Measurements from ENCODE around the gene KRTAP5-9.
"Not testable (repeated sequence)": the region's sequence is repeated elsewhere in the genome, so short reads cannot be mapped to it uniquely, and the experiment has no call there.

Gene KRTAP5-9, protein sequence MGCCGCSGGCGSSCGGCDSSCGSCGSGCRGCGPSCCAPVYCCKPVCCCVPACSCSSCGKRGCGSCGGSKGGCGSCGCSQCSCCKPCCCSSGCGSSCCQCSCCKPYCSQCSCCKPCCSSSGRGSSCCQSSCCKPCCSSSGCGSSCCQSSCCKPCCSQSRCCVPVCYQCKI

DNA sequence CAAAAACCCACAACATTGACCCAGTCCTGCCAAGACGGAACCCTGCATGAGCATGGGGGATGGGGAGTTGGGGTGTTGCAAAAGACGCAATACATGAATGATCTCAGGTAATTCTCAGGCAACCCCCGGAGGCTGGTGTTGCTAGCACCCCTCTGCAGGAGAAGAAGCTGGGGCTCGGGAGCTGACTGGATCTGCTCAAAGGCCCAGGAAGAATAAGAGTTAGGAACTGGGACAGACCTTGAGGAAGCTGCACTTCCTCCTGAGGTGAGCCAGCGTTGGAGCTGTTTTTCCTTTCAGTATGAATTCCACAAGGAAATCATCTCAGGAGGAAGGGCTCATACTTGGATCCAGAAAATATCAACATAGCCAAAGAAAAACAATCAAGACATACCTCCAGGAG lies at the start of gene KRTAP5-9:
Gene KRTAP5-9 (plus strand): TSS at position 301 of the 400 bp plus-strand sequence. CDS start 238 bp downstream, outside the sequence.
- DNase-seq, result no peak
- in situ Hi-C loops (cut with HindIII; ENCODE audit: low pct_ligation_motif_present, low pct_unique_long_range_greater_than_20kb, low sequenced_read_pairs), result no loop called here

DNA sequence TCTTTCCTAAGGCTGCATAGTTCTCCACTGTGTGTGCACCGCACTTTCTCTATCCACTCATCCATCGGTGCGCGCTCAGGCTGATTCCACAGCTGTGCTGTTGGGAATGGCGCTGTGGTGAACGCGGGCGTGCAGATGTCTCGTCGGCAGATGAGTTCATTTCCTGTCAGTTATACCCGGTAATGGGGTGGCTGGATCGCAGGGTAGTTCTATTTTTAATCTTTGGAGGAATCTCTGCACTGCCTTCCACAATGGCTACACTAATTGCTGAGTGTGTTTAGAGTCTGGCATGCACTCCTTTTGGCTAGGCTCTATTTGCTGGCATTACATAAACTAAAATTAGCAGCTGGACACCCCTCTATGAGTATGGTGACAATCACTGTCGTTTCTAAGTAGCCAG lies 49.1 kb upstream of the KRTAP5-9 start:
- DNase-seq, result no peak
- in situ Hi-C loops (cut with HindIII; ENCODE audit: low pct_ligation_motif_present, low pct_unique_long_range_greater_than_20kb, low sequenced_read_pairs), result no loop called here

DNA sequence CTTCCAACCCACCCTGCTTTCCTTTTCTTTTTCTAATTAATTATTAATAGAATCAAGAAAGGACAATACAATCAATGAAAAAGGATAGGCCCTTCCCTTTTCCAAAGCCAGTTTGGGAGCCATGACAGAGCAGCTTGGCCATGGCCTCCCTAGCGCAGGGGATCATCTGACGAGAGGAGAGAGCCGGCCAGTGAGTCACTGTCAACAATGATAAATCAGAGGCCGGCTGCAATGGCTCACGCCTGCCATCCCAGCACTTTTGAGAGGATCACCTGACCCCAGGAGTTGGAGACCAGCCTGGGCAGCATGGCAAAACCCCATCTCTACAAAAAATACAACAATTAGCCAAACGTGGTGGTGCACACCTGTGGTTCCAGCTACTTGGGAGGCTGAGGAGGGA lies 48.7 kb upstream of the KRTAP5-9 start:
- in situ Hi-C loops (cut with HindIII; ENCODE audit: low pct_ligation_motif_present, low pct_unique_long_range_greater_than_20kb, low sequenced_read_pairs), result no loop called here
- no peak for DNase-seq

DNA sequence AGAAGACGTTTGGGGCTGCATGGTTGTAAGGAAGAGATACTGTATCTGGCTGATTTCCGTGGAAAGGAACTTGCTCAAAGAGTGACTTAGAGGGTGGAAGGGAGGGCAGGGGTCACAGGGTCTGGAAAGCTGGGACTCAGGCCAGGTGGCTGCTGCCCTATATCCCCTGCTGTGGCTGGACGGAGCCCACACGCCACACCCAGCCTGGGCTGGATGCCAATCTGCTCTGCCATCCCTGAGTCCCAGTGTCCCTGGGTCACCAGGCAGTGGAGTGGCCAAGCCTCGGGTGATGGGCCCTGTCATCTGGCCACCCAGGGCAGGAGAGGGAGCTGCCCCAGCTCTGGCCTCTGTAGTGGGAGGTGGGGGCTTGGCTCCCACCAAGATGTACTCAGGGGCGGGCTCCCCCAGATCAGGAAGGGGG lies 47.6 kb upstream of the KRTAP5-9 start:
- DNase-seq, result no peak
- in situ Hi-C loops (cut with HindIII; ENCODE audit: low pct_ligation_motif_present, low pct_unique_long_range_greater_than_20kb, low sequenced_read_pairs), result no loop called here

DNA sequence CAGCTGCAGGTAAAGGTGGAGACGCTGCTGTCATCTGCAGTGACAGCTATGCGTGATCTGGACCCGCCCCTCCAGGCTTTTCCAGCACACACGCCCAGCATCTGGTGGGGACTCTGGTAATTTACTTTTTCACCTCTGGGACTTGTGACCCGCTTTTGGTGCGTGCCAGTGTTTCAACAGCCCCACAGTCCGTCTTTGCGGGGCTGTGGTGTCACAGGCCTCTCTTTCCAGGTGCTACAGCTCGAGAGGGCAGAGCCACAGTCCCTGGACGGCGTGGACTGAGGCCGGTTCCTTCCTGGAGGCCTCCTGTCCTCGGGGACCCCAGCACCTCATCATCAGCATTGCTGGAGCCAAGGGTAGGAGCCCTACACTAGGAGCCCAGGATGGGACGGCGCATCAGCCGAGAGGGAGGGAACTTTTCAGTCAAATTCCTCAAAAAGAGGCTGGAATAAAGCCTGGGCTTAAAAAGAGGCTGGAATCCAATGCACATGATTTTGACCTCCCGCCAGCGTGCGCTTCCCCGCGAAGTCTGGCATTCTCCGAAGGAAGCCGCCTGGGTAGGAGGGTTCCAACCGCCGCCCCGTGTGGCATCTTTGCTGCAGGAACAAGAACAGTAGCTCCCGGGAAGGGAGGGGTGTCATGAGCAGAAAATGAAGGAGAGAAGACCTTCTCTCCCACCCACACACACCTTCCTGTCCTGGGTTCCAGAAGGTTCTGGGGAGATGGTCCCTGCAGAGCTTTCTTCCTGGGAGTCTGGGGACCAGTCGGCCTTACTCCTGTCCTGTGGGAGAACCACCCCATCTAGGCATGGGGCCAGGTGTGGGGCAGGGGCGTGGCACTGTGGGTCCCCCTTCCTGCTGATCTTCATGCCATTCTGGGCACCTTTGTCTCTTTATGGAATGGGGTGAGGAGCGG lies 46.9 kb upstream of the KRTAP5-9 start:
- no peak for DNase-seq
- in situ Hi-C loops (cut with HindIII; ENCODE audit: low pct_ligation_motif_present, low pct_unique_long_range_greater_than_20kb, low sequenced_read_pairs), result no loop called here

DNA sequence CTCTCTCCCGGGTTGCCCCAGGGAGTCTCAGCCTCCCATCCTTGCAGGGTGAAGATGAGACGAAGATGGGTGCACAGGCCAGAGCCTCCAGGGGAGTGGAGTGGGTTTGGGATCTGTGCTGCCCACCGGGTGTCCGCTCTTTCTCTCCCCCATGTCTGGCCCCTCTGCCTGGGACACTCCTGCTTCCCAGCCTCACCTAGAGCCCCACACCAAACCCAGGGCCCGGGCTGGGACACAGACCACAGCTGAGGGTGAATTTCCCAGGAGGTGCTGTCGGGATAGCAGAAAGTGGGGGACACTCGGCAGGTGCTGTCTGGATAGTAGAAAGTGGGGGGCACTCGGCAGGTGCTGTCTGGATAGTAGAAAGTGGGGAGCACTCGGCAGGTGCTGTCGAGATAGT lies 46.2 kb upstream of the KRTAP5-9 start:
- in situ Hi-C loops (cut with HindIII; ENCODE audit: low pct_ligation_motif_present, low pct_unique_long_range_greater_than_20kb, low sequenced_read_pairs), result no loop called here

DNA sequence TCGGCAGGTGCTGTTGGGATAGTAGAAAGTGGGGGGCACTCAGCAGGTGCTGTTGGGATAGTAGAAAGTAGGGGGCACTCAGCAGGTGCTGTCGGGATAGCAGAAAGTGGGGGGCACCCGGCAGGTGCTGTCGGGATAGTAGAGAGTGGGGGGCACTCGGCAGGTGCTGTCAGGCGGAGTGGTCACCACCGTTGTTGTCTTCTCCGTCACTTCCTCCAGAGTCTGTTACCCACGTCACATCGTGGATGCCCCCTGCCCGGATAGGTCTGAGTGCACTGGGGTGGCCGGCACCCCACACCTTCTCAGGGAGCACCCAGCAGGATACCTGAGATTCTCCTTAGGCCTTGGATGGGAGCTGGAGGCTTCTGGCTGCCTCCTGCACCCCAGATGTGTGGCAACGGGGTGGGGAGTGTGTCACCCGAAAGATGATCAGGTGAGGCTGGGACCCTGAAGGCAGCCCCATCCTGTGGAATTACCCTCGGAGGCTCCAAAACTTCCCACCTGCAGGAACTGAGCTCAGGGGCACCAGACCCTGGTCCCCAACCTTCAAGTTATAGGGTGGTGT lies 45.3 kb upstream of the KRTAP5-9 start:
- DNase-seq, result no peak
- in situ Hi-C loops (cut with HindIII; ENCODE audit: low pct_ligation_motif_present, low pct_unique_long_range_greater_than_20kb, low sequenced_read_pairs), result no loop called here

More for the DNA sequence above, 46.2 kb upstream of the KRTAP5-9 start:
- DNase-seq, result no peak

DNA sequence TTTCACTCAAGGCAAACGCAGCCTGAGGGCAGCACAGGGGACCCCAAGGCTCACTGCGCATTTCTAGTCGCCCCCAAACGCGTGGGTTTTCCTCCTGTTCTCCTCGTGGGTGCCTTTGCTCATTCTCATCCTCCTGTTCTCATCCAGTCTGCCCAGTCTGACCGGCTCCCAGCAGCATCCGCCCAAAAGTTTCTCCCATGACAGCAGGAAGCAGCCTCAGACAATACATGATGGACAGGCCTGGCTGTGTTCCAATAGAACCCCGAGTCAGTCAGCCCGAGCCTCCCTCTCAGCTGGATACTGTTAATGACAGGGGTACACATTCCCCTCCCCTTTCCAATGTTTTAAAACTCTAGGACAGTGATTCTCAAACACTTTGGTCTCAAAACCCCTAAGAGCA lies 43.7 kb upstream of the KRTAP5-9 start:
- in situ Hi-C loops (cut with HindIII; ENCODE audit: low pct_ligation_motif_present, low pct_unique_long_range_greater_than_20kb, low sequenced_read_pairs), result no loop called here
- DNase-seq, result no peak

DNA sequence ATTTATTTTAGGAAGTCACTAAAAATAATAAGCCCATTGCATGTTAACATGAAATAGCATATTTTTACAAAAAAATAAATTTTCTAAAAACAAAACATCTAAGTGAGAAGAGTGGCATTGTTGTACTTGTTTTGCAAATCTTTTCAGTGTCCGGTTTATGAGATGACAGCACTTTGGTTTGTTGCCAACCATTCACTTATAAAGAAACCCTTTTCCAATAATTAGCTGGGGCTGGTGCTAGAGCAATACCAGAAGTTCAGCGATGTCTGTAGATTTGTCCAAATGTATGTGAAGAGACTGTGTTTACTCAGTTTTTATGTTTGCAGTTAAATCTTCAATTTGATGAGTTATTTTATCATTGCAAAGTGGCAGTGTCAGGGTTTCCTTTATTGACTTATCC lies 43.2 kb upstream of the KRTAP5-9 start:
- no peak for DNase-seq
- in situ Hi-C loops (cut with HindIII; ENCODE audit: low pct_ligation_motif_present, low pct_unique_long_range_greater_than_20kb, low sequenced_read_pairs), result no loop called here

DNA sequence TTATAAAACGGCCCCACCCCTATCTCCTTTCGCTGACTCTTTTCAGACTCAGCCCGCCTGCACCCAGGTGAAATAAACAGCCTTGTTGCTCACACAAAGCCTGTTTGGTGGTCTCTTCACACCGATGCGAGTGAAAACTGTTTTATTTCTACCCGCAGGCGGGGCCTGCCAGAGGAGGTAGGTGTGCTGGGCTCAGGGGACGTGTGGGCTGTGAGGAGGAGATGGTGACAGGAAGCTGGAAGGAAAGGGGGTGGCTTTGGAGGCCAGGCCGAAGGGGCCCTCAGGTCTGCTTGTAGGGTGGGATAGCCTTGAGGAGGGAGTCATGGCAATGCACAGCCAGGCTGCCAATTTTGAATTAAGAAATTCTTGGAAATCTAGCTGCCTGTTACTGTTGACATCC lies 42.4 kb upstream of the KRTAP5-9 start:
- in situ Hi-C loops (cut with HindIII; ENCODE audit: low pct_ligation_motif_present, low pct_unique_long_range_greater_than_20kb, low sequenced_read_pairs), result no loop called here
- no peak for DNase-seq

DNA sequence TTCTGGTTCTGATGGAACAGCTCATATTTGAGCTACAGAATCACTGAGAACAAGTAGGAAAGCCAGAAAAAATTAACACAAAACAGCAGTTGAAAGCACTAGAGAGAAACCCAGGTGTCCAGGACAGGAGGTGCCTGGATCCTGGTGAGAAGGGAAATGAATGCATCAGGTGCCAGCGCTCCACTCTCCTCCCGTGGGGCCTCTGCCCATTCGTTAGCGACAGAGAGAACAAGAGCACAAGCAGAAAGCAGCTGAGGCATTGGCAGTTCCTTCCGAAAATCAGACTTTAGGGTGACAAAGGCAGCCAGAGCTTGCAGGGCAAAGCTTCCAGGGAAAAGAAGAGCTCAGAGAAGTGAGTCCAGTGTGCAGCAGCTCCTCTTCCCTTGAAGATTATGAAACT lies 41.1 kb upstream of the KRTAP5-9 start:
- in situ Hi-C loops (cut with HindIII; ENCODE audit: low pct_ligation_motif_present, low pct_unique_long_range_greater_than_20kb, low sequenced_read_pairs), result no loop called here
- DNase-seq, result no peak

DNA sequence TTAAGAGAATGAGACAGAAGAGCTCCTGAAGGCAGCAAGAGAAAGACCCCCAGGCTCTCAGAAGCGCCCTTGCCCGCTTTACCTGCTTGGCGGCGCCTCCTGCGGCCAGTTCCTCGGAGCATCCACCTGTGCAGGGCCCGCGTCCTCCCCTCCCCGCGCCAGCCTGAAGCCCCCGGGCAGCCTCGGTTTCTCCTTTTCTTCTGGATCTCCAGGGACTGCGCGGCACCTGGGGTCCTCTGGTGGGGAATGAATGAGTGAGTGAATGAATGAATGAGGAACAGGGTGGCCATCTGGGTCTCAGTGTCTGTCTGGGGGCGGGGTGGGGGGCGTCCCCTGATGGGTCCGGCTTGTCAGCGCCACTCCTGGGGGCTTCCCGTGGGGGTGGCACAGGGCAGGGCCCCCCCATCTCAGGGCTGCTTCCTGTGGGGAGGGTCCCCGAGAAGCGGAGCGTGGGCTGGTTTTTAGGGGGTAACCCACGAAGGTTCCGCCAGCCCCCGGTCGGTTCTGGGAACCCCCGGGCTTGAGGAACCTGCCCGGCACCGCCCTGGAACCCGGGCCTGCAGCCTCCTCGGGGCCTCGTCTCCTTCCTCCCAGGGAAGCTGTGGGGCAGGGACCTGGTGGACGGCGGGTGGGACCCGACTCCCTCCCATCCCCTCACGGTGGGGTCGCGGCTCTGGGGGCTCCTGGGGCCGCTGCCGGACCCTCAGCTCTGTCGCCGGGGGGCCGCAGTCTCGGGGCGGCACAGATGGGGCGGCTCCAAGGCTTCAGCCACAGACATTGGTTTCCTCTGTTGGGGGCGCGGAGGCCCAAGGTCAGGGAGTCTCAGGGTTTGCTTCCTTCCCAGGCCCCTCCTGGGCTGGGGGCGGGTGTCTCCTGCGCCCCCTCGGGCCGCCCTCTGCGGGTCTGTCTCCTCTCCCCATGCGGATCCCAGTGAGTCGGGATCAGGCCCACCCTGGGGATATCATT lies 29.4 kb upstream of the KRTAP5-9 start:
- DNase-seq, result no peak
- in situ Hi-C loops (cut with HindIII; ENCODE audit: low pct_ligation_motif_present, low pct_unique_long_range_greater_than_20kb, low sequenced_read_pairs), result no loop called here

DNA sequence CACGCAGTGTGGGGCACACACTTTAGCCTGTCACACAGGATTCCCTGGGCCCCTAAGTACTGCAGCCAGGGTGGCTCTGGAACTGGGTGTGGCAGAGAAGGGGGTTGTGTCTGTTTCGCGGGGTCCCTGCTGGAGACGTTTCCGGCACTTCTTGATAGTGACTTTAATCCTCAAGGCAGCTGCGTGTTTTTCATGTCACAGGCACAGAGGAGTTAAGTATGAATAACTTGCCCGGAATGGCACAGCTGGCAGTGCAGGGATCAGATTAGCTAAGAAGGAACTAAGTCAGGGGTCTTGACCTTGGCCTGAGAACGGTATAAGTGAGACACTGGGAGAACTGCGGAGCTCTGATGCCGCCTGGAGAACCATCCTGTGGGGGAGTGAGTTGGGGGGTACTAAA lies 28.7 kb upstream of the KRTAP5-9 start:
- in situ Hi-C loops (cut with HindIII; ENCODE audit: low pct_ligation_motif_present, low pct_unique_long_range_greater_than_20kb, low sequenced_read_pairs), result no loop called here
- no peak for DNase-seq

DNA sequence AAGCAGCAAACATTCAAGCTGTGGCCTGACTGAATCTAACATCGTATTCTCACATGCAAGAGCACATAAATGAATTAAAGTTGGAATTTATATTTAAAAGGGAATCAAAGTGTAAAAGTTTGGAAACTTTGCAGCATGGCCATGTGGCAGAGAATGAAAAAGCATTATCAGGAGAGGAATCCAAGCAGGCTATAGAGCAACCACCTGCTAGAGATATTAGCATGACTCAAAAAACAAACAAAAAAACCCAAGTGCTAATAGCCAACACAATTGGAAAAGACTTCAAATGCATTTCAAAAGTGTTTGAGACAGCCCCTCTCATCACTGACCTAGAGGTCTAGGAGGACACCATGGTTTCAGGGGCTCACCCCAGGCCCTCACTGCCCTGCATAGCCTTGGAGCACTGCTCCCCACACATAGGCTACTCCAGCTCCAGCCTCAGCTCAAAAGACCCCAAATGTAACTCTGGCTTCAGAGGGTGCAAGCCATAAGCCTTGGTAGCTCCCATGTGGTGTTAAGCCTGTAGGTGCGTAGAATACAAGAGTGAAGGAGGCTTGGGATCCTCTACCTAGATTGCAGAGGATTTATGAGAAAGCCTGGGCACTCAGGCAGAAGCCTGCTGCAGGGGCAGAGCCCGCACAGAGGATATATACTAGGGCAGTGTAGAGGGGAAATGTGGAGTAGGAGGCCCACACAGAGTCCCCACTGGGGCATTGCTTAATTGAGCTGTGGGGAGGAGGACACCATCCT lies 22.9 kb upstream of the KRTAP5-9 start:
- DNase-seq, result no peak
- in situ Hi-C loops (cut with HindIII; ENCODE audit: low pct_ligation_motif_present, low pct_unique_long_range_greater_than_20kb, low sequenced_read_pairs), result no loop called here

DNA sequence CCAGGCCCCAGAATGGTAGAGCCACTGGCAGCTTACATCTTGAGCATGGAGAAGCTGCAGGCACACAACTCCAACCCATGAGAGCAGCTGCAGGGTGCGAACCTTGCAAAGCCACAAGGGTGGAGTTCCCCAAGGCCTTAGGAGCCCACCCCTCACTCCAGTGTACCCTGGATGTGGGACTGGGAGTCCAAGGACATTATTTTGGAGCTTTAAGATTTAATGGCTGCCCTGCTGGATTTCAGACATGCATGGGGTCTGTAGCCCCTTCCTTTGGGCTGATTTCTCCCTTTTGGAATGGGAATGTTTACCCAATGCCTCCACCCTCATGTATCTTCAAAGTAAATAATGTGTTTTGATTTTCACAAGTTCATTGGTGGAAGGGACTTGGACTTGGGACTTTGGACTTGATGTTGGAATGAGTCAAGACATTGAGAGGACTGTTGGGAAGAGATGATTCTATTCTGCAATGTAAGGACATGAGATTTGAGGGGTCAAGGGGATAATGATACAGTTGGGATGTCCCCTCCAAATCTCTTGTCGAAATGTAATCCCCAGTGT lies 22.2 kb upstream of the KRTAP5-9 start:
- DNase-seq, result no peak
- in situ Hi-C loops (cut with HindIII; ENCODE audit: low pct_ligation_motif_present, low pct_unique_long_range_greater_than_20kb, low sequenced_read_pairs), result no loop called here

DNA sequence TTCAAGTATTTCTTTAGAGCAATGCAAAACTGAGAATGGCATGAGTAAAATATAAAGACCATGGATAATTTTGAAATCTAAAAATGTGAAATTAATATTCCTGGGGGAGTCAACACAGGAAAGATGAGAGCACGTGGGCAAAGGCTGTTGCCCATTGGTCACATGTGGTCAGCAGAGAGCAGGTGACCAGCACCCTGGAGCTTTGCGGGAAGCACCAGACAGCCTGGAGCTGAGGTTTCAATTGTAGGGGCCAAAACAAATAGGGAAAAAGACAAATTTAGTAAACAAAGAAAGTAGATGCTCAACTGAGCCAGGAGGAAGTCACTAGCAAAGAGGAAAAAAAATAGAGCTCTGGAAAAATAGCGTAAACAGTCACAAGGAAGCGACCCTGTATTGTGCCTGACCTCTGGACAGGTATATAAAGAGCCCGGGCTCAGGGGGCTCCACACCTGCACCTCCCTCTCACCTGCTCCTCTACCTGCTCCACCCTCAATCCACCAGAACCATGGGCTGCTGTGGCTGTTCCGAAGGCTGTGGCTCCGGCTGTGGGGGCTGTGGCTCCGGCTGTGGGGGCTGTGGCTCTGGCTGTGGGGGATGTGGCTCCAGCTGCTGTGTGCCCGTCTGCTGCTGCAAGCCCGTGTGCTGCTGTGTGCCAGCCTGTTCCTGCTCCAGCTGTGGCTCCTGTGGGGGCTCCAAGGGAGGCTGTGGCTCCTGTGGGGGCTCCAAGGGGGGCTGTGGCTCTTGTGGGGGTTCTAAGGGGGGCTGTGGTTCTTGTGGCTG lies 21.2 kb upstream of the KRTAP5-9 start, which contains the start of gene KRTAP5-7:
Gene KRTAP5-7 (plus strand): TSS at position 472 of the 780 bp plus-strand sequence. CDS start 34 bp downstream, at position 506.
- in situ Hi-C loops (cut with HindIII; ENCODE audit: low pct_ligation_motif_present, low pct_unique_long_range_greater_than_20kb, low sequenced_read_pairs); DNase-seq: not testable (repeated sequence)

Data from ACHN (cell line).